ENCODE data around the gene ADGRB2.

DNA sequence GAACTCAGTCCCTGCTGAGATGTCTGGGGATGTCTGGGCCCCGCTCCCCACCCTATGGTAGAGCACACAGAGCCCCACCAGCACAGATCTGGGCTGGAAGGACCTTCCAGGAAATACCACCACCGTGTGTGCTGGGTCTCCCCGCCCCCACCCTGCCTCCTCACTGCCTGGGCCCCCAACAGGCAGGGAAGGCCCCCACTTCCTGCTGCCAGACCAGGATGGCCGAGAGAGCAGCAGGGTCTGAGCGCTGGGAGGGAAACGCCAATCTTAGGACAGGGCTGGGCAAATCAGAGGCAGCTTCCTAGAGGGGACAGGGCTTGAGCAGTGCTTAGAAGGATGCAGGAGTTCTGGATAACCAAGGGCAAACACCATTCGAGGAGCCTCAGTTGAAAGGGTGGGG lies 11.9 kb downstream of the ADGRB2 start:
- TF ChIP-seq, protein P1, sequence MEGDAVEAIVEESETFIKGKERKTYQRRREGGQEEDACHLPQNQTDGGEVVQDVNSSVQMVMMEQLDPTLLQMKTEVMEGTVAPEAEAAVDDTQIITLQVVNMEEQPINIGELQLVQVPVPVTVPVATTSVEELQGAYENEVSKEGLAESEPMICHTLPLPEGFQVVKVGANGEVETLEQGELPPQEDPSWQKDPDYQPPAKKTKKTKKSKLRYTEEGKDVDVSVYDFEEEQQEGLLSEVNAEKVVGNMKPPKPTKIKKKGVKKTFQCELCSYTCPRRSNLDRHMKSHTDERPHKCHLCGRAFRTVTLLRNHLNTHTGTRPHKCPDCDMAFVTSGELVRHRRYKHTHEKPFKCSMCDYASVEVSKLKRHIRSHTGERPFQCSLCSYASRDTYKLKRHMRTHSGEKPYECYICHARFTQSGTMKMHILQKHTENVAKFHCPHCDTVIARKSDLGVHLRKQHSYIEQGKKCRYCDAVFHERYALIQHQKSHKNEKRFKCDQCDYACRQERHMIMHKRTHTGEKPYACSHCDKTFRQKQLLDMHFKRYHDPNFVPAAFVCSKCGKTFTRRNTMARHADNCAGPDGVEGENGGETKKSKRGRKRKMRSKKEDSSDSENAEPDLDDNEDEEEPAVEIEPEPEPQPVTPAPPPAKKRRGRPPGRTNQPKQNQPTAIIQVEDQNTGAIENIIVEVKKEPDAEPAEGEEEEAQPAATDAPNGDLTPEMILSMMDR (IDR thresholded peaks at IDR 0.05): no peak
- TF ChIP-seq POLR2A (IDR thresholded peaks at IDR 0.05): no peak
- no peak for TF ChIP-seq POLR2AphosphoS5 (IDR thresholded peaks at IDR 0.05)

Data from suprapubic skin (tissue), 4 donors.